Neural progenitor cell (in vitro differentiated cells): Measurements from ENCODE around the gene AKR1B1. TPM values are rescaled to one million over a fixed set of nuclear protein-coding genes. Genes with fewer than 3 reads are reported as not detected.

Experiments
- DNase-seq: peaks from one replicate; pipeline ENCODE4 v3.0.0-alpha.2; 2016; ENCODE audit warnings: low spot score
- H2AFZ ChIP-seq: fragments of 200-600 bp; sonication (generic); replicated peaks from 2 replicates; pipeline ENCODE4 v1.6.1; 2016; ENCODE audit warnings: antibody characterized with exemption
- H3F3A ChIP-seq: fragments of 200-600 bp; sonication (generic); 2 replicates; pipeline ENCODE4 v1.6.1; 2016; ENCODE audit warnings: antibody characterized with exemption, low read depth
- H3K27ac ChIP-seq: fragments of 200-600 bp; sonication (generic); 2 replicates; pipeline ENCODE4 v1.5.1; 2016; ENCODE audit warnings: mild to moderate bottlenecking
- H3K27me3 ChIP-seq: fragments of 200-600 bp; sonication (generic); 2 replicates; pipeline ENCODE4 v1.6.1; 2016; ENCODE audit warnings: mild to moderate bottlenecking, moderate library complexity
- H3K36me3 ChIP-seq: fragments of 200-600 bp; sonication (generic); 2 replicates; pipeline ENCODE4 v1.5.1; 2016
- H3K4me1 ChIP-seq: fragments of 200-600 bp; sonication (generic); 2 replicates; pipeline ENCODE4 v1.6.1; 2016; ENCODE audit warnings: mixed run types
- H3K4me2 ChIP-seq: fragments of 200-600 bp; sonication (generic); 2 replicates; pipeline ENCODE4 v1.6.1; 2016
- H3K4me3 ChIP-seq: fragments of 200-600 bp; sonication (generic); 2 replicates; pipeline ENCODE4 v1.5.1; 2016
- H3K79me2 ChIP-seq: fragments of 200-600 bp; sonication (generic); 2 replicates; pipeline ENCODE4 v1.6.1; 2016; ENCODE audit warnings: low read depth
- H3K9ac ChIP-seq: fragments of 200-600 bp; sonication (generic); 2 replicates; pipeline ENCODE4 v1.6.1; 2016
- H3K9me3 ChIP-seq: fragments of 200-600 bp; sonication (generic); 2 replicates; pipeline ENCODE4 v1.5.1; 2016; ENCODE audit warnings: low read depth
- H4K20me1 ChIP-seq: fragments of 200-600 bp; sonication (generic); 2 replicates; pipeline ENCODE4 v1.6.1; 2016; ENCODE audit warnings: low read depth
- H3K27ac Mint-ChIP-seq: 3 replicates; pipeline ENCODE4 v1.8.0; 2021; ENCODE audit warnings: mixed read lengths
- H3K27me3 Mint-ChIP-seq: 2 replicates; pipeline ENCODE4 v1.8.0; 2022; ENCODE audit warnings: low read depth, mild to moderate bottlenecking, inconsistent platforms, moderate library complexity, mixed read lengths; ENCODE audit not compliant: insufficient read depth
- H3K36me3 Mint-ChIP-seq: 3 replicates; pipeline ENCODE4 v1.8.0; 2021; ENCODE audit warnings: mixed read lengths
- H3K4me1 Mint-ChIP-seq: 3 replicates; pipeline ENCODE4 v1.8.0; 2021; ENCODE audit warnings: mixed read lengths
- H3K4me3 Mint-ChIP-seq: 3 replicates; pipeline ENCODE4 v1.8.0; 2021; ENCODE audit warnings: mild to moderate bottlenecking, moderate library complexity, mixed read lengths
- H3K9me3 Mint-ChIP-seq: 3 replicates; pipeline ENCODE4 v1.8.0; 2020; ENCODE audit warnings: mixed read lengths
- CTCF ChIP-seq: fragments of 200-600 bp; sonication (generic); IDR thresholded peaks from 2 replicates; pipeline ENCODE4 v1.5.1; 2017; ENCODE audit warnings: antibody characterized with exemption, mild to moderate bottlenecking
- EZH2 ChIP-seq: fragments of 200-600 bp; sonication (generic); IDR thresholded peaks from 2 replicates; pipeline ENCODE4 v1.6.1; 2017; ENCODE audit warnings: antibody characterized with exemption, mild to moderate bottlenecking, moderate library complexity
- EZH2phosphoT487 ChIP-seq: fragments of 200-600 bp; sonication (generic); IDR thresholded peaks from 2 replicates; pipeline ENCODE4 v1.6.1; 2017; ENCODE audit warnings: antibody characterized with exemption
- total RNA-seq: library from RNA; depleted of rRNA; stranded (reverse); fragments of >200 nt; gene quantifications from 2 replicates; pipeline ENCODE4 v1.2.3, GENCODE V29; 2015; ENCODE audit warnings: low replicate concordance

Gene AKR1B1
- total RNA-seq = 105 and 153 TPM in 2 replicates

GRCh38 chr7:134458806-134459698 is at the start of gene AKR1B1:
Gene AKR1B1 (minus strand): TSS chr7:134459100. CDS start chr7:134459062, 38 bp downstream.
- Histone ChIP-seq H3K4me3 (peak within 1 kb of the TSS; percentile 78), H2AFZ (peak within 1 kb of the TSS; percentile 83), H4K20me1 (peaks cover 9% of the 10 kb centered on the region), H3K9me3 (no peaks in the 10 kb centered on the region), H3K27me3 (peaks cover 14% of the 10 kb centered on the region), H3F3A (no peaks in the 10 kb centered on the region), H3K4me1 (peaks cover 8% of the 10 kb centered on the region), H3K79me2 (peaks cover 30% of the 10 kb centered on the region), H3K4me2 (peak within 1 kb of the TSS; percentile 90), H3K27ac (no peak within 1 kb of the TSS), H3K36me3 (no peaks in the 10 kb centered on the region), H3K9ac (peak within 1 kb of the TSS; percentile 8)
- TF ChIP-seq EZH2 (no peak), CTCF (peak; percentile 59)
- Mint-ChIP-seq H3K4me1 (peaks cover 17% of the 10 kb centered on the region), H3K36me3 (peaks cover 17% of the 10 kb centered on the region), H3K27me3 (peaks cover 5% of the 10 kb centered on the region), H3K27ac (peak within 1 kb of the TSS; percentile 33), H3K9me3 (peaks cover 2% of the 10 kb centered on the region), H3K4me3 (peak within 1 kb of the TSS; percentile 94)
- peak; percentile 95 for DNase-seq

GRCh38 chr7:134505856-134506255 is 47.0 kb upstream of the AKR1B1 start:
- no peaks in the 10 kb centered on the region for H3K36me3 ChIP-seq
- H3K9me3 ChIP-seq = no peaks in the 10 kb centered on the region
- no peak for TF ChIP-seq EZH2phosphoT487
- TF ChIP-seq EZH2 = no peak
- no peak for TF ChIP-seq CTCF
- H3K27me3 ChIP-seq = no peaks in the 10 kb centered on the region
- H3K4me2 ChIP-seq = no peak overlapping the region
- Mint-ChIP-seq H3K9me3 (peaks cover 3% of the 10 kb centered on the region), H3K27me3 (peaks cover 7% of the 10 kb centered on the region), H3K4me3 (no peak overlapping the region), H3K27ac (no peak overlapping the region), H3K36me3 (no peaks in the 10 kb centered on the region), H3K4me1 (no peaks in the 10 kb centered on the region)
- H3K4me1 ChIP-seq = no peaks in the 10 kb centered on the region
- H3K4me3 ChIP-seq = no peak overlapping the region
- H4K20me1 ChIP-seq = no peaks in the 10 kb centered on the region
- no peaks in the 10 kb centered on the region for H3F3A ChIP-seq
- no peak overlapping the region for H3K9ac ChIP-seq
- no peak overlapping the region for H2AFZ ChIP-seq
- no peak for DNase-seq
- no peaks in the 10 kb centered on the region for H3K79me2 ChIP-seq
- H3K27ac ChIP-seq = no peak overlapping the region

GRCh38 chr7:134504660-134505164 is 45.8 kb upstream of the AKR1B1 start:
- H4K20me1 ChIP-seq = no peaks in the 10 kb centered on the region
- TF ChIP-seq EZH2phosphoT487 = no peak
- no peak for TF ChIP-seq EZH2
- no peak for TF ChIP-seq CTCF
- H3K4me3 Mint-ChIP-seq = no peak overlapping the region
- H3F3A ChIP-seq = no peaks in the 10 kb centered on the region
- peaks cover 3% of the 10 kb centered on the region for H3K9me3 Mint-ChIP-seq
- no peak for DNase-seq
- H3K4me3 ChIP-seq = no peak overlapping the region
- no peak overlapping the region for H3K27ac Mint-ChIP-seq
- no peaks in the 10 kb centered on the region for H3K4me1 ChIP-seq
- no peak overlapping the region for H3K27ac ChIP-seq
- no peaks in the 10 kb centered on the region for H3K27me3 ChIP-seq
- peaks cover 9% of the 10 kb centered on the region for H3K27me3 Mint-ChIP-seq
- no peaks in the 10 kb centered on the region for H3K9me3 ChIP-seq
- H3K36me3 ChIP-seq = no peaks in the 10 kb centered on the region
- H2AFZ ChIP-seq = no peak overlapping the region
- no peaks in the 10 kb centered on the region for H3K36me3 Mint-ChIP-seq
- H3K79me2 ChIP-seq = no peaks in the 10 kb centered on the region
- H3K4me2 ChIP-seq = no peak overlapping the region
- H3K9ac ChIP-seq = no peak overlapping the region
- no peaks in the 10 kb centered on the region for H3K4me1 Mint-ChIP-seq
